HG03108 (cell line): ENCODE results near the gene PGA4.
"Not testable (repeated sequence)": the region's sequence is repeated elsewhere in the genome, so short reads cannot be mapped to it uniquely, and the experiment has no call there.

Experiments used
- ATAC-seq: cut with Tn5 transposase; IDR thresholded peaks from one replicate; pipeline ENCODE4 v1.9.1; 2021; ENCODE audit warnings: moderate library complexity; ENCODE audit not compliant: unreplicated experiment

Gene PGA4

GRCh38 chr11:61222047-61222446, at the start of gene PGA4:
Gene PGA4, plus strand, starts transcription at chr11:61222347. Its CDS starts 54 bp downstream, at chr11:61222401.
- not testable (repeated sequence) for ATAC-seq

- no peak for ATAC-seq
Observed at GRCh38 chr11:61172356-61172755, 49.8 kb upstream of the PGA4 start.

GRCh38 chr11:61172888-61173287, 49.3 kb upstream of the PGA4 start:
- no peak for ATAC-seq

DNA sequence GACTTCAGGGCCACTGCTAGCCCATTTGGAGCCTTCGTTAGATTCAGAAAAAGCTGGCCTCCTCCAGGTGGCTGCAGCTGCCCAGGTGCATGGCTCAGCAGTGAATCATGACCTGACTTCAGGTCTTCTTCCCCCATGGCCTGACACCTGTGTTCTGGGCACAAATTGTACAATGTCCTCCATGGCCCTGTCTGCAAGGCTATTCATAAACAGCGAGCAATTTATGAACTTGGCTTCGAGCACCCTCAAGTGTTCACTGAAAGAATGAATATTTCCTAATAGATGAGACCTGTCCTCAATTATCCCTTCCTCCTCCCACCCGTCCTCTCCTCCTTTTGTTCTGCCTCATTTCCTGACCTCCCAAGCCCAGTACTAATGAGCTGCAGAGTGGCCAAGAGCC, 48.7 kb upstream of the PGA4 start:
- ATAC-seq = no peak

DNA sequence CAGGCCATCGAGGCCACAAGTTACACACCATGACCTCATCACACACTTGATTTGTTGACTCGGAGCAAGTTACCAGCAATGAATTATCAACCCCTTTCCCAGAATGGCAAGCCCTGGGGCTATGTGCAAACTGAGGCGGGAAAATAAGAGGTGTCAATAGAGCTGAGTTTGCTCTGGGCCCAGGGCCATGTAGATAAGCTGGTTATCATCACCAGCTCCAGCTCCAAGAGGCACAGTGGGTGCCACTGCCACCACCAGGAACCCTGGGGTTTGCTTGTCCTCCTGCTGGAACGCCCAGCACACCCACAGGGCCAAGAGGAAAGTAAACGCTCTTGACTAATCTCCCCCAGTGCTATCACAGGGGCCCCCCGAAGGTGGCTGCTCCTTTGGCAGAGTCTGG, 47.9 kb upstream of the PGA4 start:
- ATAC-seq = no peak

GRCh38 chr11:61174949-61175348, 47.2 kb upstream of the PGA4 start:
- ATAC-seq = no peak

- no peak for ATAC-seq
Observed at GRCh38 chr11:61176446-61176845, 45.7 kb upstream of the PGA4 start.

DNA sequence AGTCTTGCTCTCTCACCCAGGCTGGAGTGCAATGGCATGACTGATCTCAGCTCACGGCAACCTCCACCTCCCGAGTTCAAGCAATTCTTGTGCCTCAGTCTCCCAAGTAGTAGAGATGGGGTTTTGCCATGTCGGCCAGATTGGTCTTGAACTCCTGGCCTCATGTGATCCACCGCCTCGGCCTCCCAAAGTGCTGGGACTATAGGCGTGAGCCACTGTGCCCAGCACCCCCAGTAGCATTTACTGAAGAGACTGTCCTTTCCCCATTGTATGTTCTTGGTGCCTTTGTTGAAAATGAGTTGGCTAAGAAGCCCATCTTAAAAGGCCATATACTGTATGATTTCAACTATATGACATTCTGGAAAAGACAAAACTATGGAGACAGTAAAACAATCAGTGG, 41.9 kb upstream of the PGA4 start:
- not testable (repeated sequence) for ATAC-seq

DNA sequence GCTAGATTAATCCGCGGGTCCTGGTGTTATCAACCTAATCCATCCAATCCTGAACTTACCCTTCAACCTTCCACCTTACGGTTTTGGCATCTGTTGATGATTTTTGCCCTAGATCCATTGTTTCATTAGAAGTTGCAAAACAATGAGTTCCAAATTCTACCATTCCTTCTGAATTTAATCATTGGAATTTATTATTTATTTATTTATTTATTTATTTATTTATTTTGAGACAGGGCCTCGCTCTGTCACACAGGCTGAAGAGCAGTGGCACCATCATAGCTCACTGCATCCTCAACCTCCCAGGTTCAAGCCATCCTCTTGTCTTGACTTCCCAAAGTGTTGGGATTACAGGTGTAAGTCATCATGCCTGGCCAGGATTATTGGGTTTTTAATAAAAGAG, 40.7 kb upstream of the PGA4 start:
- no peak for ATAC-seq

- ATAC-seq = no peak
Observed at GRCh38 chr11:61183645-61184044, 38.5 kb upstream of the PGA4 start.

- ATAC-seq = no peak
Observed at GRCh38 chr11:61186504-61186903, 35.6 kb upstream of the PGA4 start.

GRCh38 chr11:61187505-61188130, 34.5 kb upstream of the PGA4 start:
- peak; percentile 61 for ATAC-seq

- no peak for ATAC-seq
Observed at GRCh38 chr11:61189933-61190332, 32.2 kb upstream of the PGA4 start.

GRCh38 chr11:61193596-61193995, 28.6 kb upstream of the PGA4 start:
- ATAC-seq = no peak

- no peak for ATAC-seq
Observed at GRCh38 chr11:61194169-61194671, 27.9 kb upstream of the PGA4 start.

DNA sequence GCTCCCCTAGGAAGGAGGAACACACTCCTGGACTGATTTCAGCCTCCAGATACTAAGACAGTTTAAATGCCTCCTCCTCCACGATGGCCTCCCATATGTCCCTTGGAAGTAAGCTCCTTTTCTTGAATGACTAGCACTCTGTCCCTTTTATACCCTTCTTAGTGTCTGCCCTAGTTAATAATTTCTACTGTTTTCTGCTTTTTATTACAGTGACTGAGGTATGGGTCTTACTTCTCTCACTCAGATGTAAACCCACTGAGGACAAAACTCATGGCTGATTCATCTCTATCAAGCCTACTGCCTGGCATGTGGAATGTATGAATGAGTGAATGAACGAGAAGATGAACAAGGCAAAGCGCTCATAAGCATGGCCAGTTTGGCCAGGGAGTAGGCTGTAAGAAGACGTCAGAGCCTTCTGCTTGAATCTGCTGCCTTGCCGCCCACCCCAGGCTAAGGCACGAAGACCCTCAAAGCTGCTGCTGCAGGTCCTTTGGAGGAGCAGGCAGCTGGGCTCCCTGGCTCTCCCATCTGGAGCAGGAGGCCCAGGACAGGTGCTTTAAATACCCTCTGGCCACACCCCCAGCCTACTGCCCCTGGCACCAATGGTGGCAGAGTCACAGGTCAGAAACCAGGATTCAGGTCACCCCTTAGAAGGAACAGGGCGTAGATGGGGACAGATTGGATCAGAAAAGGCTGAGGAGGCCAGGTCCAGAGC, 27.0 kb upstream of the PGA4 start:
- ATAC-seq = no peak

- ATAC-seq = no peak
Observed at GRCh38 chr11:61195719-61196118, 26.4 kb upstream of the PGA4 start.

GRCh38 chr11:61198361-61198760, 23.8 kb upstream of the PGA4 start:
- no peak for ATAC-seq

GRCh38 chr11:61198948-61199523, 23.1 kb upstream of the PGA4 start:
- ATAC-seq = no peak

- no peak for ATAC-seq
Observed at GRCh38 chr11:61201476-61201875, 20.7 kb upstream of the PGA4 start.

DNA sequence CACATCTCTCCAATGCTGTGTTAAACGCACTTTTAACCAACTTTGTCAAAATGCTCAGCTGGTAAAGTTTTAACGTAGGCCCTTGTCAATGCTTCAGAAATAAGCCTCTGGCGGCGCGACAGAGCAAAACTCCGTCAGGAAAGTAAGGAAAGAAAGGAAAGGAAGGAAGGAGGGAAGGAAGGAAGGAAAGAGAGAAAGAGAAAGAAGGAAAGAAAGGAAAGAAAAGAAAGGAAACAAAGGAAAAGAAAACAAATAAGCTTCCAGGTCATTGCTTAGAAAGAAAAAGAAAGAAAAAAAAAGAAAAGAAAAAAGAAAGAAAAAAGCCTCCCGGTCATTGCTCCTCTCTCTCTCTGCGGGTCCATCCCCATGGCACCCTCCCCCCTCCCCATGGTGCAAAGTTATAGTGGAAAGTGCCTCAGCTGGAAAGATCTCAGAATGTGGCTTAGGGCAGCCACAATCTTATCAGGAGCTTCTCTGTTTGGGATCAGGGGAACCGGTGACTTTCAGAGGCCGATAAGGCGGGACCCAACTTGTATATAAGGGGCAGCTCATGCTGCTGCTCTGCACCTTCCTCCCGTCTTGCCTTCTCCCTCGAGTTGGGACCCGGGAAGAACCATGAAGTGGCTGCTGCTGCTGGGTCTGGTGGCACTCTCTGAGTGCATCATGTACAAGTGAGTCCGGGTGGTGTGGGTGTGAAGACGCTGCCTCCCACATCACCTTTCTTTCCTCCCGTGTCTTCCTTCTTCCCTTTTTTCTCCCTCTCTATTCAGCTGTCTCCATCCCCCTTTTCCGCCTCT, 19.0 kb upstream of the PGA4 start, which contains the start of gene PGA3:
TSS of gene PGA3 (plus strand) at position 566 of the 797 bp plus-strand sequence. CDS start at position 616, 50 bp downstream.
- ATAC-seq = not testable (repeated sequence)
